ENCODE results near the gene CCNF. TPM values are rescaled to one million over a fixed set of nuclear protein-coding genes. Genes with fewer than 3 reads are reported as not detected.

Gene CCNF
- polyA plus RNA-seq, 2 of the 4 experiments (the other 2 are of a cell fraction) = 6.5 to 14.4 TPM

DNA sequence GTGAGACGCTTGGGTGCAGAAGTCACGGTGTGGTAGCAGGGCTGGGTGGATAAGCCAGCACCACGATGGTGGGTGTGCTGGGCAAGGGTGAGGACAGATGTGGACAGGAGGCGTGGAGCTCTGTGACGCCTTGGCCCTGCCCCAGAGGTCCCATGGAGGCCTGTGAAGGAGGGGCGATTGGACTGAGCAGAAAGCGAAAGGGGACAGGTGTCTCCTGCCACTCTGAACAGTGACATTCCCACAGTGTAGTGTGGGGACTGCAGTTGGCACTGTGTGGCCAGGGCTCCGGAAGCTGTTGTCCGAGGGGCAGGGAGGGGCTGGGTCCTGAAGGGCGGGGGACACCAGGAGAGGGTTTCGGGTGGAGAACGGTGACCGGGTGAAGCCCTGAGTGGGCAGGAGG is 53.0 kb downstream of the CCNF start:
- no peak for DNase-seq (ENCODE audit: low read depth in 1 of 2, low spot score in 1 of 2)

DNA sequence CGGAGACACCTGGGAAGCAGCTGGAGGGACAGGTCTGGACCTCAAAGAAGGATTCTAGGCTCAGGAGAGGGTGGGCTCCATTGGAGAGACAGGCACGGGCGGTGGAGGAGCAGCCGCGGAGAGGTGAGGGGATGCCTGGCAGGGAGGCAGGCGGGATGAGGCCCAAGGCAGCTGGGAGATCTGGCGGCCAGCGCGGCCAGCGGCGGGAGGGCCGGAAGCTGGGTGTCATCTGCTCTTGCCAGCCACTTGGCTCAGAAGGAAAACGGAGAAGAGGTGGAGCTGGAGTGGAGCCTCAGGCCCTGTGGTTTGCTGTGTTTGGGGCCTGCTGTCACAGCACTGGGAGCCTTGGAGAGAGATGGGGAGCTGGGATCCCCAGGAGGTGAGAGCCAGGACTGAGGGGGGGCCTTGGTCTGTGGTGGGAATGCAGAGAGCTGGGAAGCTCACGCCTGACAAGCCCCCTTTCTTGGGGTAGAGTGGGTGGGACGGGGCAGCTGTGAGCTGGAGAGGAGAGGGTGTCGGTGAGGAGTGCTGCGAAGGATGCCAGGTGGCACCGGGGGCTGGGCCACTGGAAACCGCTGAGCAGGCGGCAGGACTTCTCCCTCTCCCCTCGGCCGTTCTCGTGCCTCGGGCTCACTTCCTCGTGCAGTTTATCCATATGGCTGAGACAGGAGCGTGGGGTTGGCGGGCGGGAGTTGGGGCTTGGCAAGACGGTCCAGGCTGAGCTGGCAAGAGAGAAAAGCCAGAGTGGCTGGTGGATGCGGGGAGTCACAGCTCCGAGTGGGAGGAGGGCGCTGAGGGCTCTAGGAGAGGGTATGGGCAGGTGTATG is 53.7 kb downstream of the CCNF start:
- TF ChIP-seq, protein P1, sequence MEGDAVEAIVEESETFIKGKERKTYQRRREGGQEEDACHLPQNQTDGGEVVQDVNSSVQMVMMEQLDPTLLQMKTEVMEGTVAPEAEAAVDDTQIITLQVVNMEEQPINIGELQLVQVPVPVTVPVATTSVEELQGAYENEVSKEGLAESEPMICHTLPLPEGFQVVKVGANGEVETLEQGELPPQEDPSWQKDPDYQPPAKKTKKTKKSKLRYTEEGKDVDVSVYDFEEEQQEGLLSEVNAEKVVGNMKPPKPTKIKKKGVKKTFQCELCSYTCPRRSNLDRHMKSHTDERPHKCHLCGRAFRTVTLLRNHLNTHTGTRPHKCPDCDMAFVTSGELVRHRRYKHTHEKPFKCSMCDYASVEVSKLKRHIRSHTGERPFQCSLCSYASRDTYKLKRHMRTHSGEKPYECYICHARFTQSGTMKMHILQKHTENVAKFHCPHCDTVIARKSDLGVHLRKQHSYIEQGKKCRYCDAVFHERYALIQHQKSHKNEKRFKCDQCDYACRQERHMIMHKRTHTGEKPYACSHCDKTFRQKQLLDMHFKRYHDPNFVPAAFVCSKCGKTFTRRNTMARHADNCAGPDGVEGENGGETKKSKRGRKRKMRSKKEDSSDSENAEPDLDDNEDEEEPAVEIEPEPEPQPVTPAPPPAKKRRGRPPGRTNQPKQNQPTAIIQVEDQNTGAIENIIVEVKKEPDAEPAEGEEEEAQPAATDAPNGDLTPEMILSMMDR (IDR thresholded peaks at IDR 0.05) = no peak
- TF ChIP-seq, protein P2, sequence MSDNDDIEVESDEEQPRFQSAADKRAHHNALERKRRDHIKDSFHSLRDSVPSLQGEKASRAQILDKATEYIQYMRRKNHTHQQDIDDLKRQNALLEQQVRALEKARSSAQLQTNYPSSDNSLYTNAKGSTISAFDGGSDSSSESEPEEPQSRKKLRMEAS (IDR thresholded peaks at IDR 0.05) = no peak
- TF ChIP-seq ZC3H11A (IDR thresholded peaks at IDR 0.05) = no peak
- no peak for TF ChIP-seq MAFK (IDR thresholded peaks at IDR 0.05; ENCODE audit: partially characterized antibody)
- no peak for TF ChIP-seq POLR2A (IDR thresholded peaks at IDR 0.05; ENCODE audit: low read length)
- TF ChIP-seq, protein P3, sequence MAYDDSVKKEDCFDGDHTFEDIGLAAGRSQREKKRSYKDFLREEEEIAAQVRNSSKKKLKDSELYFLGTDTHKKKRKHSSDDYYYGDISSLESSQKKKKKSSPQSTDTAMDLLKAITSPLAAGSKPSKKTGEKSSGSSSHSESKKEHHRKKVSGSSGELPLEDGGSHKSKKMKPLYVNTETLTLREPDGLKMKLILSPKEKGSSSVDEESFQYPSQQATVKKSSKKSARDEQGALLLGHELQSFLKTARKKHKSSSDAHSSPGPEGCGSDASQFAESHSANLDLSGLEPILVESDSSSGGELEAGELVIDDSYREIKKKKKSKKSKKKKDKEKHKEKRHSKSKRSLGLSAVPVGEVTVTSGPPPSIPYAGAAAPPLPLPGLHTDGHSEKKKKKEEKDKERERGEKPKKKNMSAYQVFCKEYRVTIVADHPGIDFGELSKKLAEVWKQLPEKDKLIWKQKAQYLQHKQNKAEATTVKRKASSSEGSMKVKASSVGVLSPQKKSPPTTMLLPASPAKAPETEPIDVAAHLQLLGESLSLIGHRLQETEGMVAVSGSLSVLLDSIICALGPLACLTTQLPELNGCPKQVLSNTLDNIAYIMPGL (CRISPR knock-in tag; IDR thresholded peaks at IDR 0.05; ENCODE audit: borderline replicate concordance) = no peak
- TF ChIP-seq GATA3 (IDR thresholded peaks at IDR 0.05; ENCODE audit: borderline replicate concordance) = no peak
- no peak for TF ChIP-seq RCOR1 (IDR thresholded peaks at IDR 0.05; ENCODE audit: low read depth, low read length)
- TF ChIP-seq ZFP36 (IDR thresholded peaks at IDR 0.05; ENCODE audit: borderline replicate concordance, partially characterized antibody) = no peak
- no peak for TF ChIP-seq BHLHE40 (IDR thresholded peaks at IDR 0.05; ENCODE audit: low read depth, low read length)
- no peaks in the 10 kb centered on the region for H3K9me3 ChIP-seq
- H3K27ac ChIP-seq = no peak overlapping the region
- DNase-seq (ENCODE audit: low read depth in 1 of 2, low spot score in 1 of 2) (no peak), ATAC-seq (no peak), FAIRE-seq (no peak)
- H3K4me3 ChIP-seq = no peak overlapping the region
- CTCF ChIA-PET = interaction anchor here (0.6 to 13.5 kb wide), 7 partner anchors 8 to 1734 kb away, joined by 3 to 98 read pairs (median 4); no protein-coding TSS in a partner anchor
- POLR2A ChIA-PET = interaction anchor here (0.6 kb wide), 1 partner anchor 162 kb away, joined by 7 read pairs; no protein-coding TSS in a partner anchor
- no peaks in the 10 kb centered on the region for H3K4me1 ChIP-seq
- WGBS (ENCODE audit: missing lambda C conversion rate) = 88% methylated on average over 32 of the region's 32 CpGs
- H3K4me2 ChIP-seq = no peak overlapping the region

More for the DNA sequence above, 53.0 kb downstream of the CCNF start:
- no peak for ATAC-seq
- Histone ChIP-seq H3K4me3 (no peak overlapping the region), H3K4me1 (no peaks in the 10 kb centered on the region), H3K4me2 (no peak overlapping the region), H3K9me3 (no peaks in the 10 kb centered on the region), H3K27ac (no peak overlapping the region)
- CTCF ChIA-PET = interaction anchor here (0.5 to 13.5 kb wide), 8 partner anchors 9 to 1733 kb away, joined by 3 to 98 read pairs (median 4); no protein-coding TSS in a partner anchor
- WGBS (ENCODE audit: missing lambda C conversion rate) = 88% methylated on average over 13 of the region's 13 CpGs
- FAIRE-seq = no peak
- TF ChIP-seq FOSB (CRISPR knock-in tag; IDR thresholded peaks at IDR 0.05) (no peak), NPAS2 (CRISPR knock-in tag; IDR thresholded peaks at IDR 0.05; ENCODE audit: borderline replicate concordance) (no peak), EP300 (IDR thresholded peaks at IDR 0.05) (no peak), POLR2AphosphoS2 (conservative IDR thresholded peaks at IDR 0.05; ENCODE audit: low read length) (no peak), SREBF2 (IDR thresholded peaks at IDR 0.05) (no peak), ZNF302 (CRISPR knock-in tag; IDR thresholded peaks at IDR 0.05) (no peak)
- TF ChIP-seq, protein P4, sequence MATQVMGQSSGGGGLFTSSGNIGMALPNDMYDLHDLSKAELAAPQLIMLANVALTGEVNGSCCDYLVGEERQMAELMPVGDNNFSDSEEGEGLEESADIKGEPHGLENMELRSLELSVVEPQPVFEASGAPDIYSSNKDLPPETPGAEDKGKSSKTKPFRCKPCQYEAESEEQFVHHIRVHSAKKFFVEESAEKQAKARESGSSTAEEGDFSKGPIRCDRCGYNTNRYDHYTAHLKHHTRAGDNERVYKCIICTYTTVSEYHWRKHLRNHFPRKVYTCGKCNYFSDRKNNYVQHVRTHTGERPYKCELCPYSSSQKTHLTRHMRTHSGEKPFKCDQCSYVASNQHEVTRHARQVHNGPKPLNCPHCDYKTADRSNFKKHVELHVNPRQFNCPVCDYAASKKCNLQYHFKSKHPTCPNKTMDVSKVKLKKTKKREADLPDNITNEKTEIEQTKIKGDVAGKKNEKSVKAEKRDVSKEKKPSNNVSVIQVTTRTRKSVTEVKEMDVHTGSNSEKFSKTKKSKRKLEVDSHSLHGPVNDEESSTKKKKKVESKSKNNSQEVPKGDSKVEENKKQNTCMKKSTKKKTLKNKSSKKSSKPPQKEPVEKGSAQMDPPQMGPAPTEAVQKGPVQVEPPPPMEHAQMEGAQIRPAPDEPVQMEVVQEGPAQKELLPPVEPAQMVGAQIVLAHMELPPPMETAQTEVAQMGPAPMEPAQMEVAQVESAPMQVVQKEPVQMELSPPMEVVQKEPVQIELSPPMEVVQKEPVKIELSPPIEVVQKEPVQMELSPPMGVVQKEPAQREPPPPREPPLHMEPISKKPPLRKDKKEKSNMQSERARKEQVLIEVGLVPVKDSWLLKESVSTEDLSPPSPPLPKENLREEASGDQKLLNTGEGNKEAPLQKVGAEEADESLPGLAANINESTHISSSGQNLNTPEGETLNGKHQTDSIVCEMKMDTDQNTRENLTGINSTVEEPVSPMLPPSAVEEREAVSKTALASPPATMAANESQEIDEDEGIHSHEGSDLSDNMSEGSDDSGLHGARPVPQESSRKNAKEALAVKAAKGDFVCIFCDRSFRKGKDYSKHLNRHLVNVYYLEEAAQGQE (IDR thresholded peaks at IDR 0.05) = no peak
- TF ChIP-seq, protein P5, sequence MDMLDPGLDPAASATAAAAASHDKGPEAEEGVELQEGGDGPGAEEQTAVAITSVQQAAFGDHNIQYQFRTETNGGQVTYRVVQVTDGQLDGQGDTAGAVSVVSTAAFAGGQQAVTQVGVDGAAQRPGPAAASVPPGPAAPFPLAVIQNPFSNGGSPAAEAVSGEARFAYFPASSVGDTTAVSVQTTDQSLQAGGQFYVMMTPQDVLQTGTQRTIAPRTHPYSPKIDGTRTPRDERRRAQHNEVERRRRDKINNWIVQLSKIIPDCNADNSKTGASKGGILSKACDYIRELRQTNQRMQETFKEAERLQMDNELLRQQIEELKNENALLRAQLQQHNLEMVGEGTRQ (IDR thresholded peaks at IDR 0.05) = no peak
- TF ChIP-seq, protein P6, sequence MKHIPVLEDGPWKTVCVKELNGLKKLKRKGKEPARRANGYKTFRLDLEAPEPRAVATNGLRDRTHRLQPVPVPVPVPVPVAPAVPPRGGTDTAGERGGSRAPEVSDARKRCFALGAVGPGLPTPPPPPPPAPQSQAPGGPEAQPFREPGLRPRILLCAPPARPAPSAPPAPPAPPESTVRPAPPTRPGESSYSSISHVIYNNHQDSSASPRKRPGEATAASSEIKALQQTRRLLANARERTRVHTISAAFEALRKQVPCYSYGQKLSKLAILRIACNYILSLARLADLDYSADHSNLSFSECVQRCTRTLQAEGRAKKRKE (CRISPR knock-in tag; IDR thresholded peaks at IDR 0.05; ENCODE audit: low read depth) = no peak
- TF ChIP-seq, protein P7, sequence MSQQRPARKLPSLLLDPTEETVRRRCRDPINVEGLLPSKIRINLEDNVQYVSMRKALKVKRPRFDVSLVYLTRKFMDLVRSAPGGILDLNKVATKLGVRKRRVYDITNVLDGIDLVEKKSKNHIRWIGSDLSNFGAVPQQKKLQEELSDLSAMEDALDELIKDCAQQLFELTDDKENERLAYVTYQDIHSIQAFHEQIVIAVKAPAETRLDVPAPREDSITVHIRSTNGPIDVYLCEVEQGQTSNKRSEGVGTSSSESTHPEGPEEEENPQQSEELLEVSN (IDR thresholded peaks at IDR 0.05; ENCODE audit: borderline replicate concordance, low read depth) = no peak
- POLR2A ChIA-PET = no interaction called here
